Activated naive CD4-positive, alpha-beta T cell treated with anti-CD3 and anti-CD28 coated beads, Interleukin-2, amount 50 U/mL, for 24 hours (primary cell): ENCODE data around the gene PPP2R2B.
"Not testable (repeated sequence)": the region's sequence is repeated elsewhere in the genome, so short reads cannot be mapped to it uniquely, and the experiment has no call there.

ENCODE experiments used
- H3K27ac Mint-ChIP-seq: one replicate; pipeline ENCODE4 v1.8.0; 2021; ENCODE audit warnings: mild to moderate bottlenecking, mixed read lengths
- H3K27me3 Mint-ChIP-seq: one replicate; pipeline ENCODE4 v1.8.0; 2021; ENCODE audit warnings: mixed read lengths
- H3K36me3 Mint-ChIP-seq: one replicate; pipeline ENCODE4 v1.8.0; 2021; ENCODE audit warnings: mixed read lengths
- H3K4me1 Mint-ChIP-seq: one replicate; pipeline ENCODE4 v1.8.0; 2021; ENCODE audit warnings: mixed read lengths
- H3K4me3 Mint-ChIP-seq: one replicate; pipeline ENCODE4 v1.8.0; 2021; ENCODE audit warnings: mild to moderate bottlenecking, mixed read lengths
- H3K9me3 Mint-ChIP-seq: one replicate; pipeline ENCODE4 v1.8.0; 2021; ENCODE audit warnings: mixed read lengths

The PPP2R2B gene

GRCh38 chr5:146756546-146756945, 122.0 kb downstream of the PPP2R2B start:
- Mint-ChIP-seq H3K27ac (no peak overlapping the region), H3K9me3 (peaks cover 10% of the 10 kb centered on the region), H3K4me3 (no peak overlapping the region), H3K4me1 (peaks cover 43% of the 10 kb centered on the region), H3K27me3 (no peaks in the 10 kb centered on the region), H3K36me3 (peaks cover 3% of the 10 kb centered on the region)

DNA sequence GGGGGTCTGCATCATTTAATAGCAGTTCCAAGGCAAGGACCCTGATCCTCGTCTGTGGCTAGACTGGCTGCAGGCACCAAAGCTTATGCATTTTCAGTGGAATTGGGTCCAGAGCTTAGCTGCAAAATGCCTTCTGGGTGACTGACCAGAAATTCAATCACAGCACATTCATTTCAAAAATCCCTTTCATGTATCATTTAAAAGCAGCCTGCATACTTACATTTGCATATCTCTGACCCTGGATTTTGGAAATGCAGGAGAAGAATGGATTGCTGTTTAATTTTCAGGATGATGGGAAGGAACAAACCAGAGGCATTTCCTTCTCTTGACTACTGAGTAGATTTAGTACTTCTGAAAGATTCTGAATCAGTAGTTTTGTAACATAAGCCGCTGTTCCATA, 122.8 kb downstream of the PPP2R2B start:
- Mint-ChIP-seq H3K4me1 (peaks cover 51% of the 10 kb centered on the region), H3K36me3 (peaks cover 3% of the 10 kb centered on the region), H3K27me3 (no peaks in the 10 kb centered on the region), H3K9me3 (peaks cover 10% of the 10 kb centered on the region), H3K4me3 (no peak overlapping the region), H3K27ac (no peak overlapping the region)

DNA sequence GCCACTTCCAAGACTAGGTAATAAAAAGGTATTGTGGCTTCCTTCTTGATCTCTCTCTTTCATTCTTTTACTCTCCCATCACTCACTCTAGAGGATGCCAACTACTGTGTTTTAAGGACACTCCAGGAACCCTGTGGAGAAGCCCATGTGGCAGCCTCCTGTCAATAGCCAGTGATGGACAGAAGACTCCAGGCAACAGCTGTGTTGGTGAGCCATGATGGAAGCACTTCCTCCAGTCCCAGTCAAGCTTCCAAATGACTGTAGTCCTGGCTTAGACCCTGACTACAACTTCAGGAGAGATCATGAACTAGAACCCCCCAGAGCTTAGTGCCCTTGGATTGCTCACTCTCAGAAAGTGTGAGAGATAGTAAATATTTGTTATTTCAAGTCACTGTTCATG, 123.9 kb downstream of the PPP2R2B start:
- H3K4me1 Mint-ChIP-seq = peaks cover 54% of the 10 kb centered on the region
- peaks cover 3% of the 10 kb centered on the region for H3K36me3 Mint-ChIP-seq
- peaks cover 5% of the 10 kb centered on the region for H3K9me3 Mint-ChIP-seq
- peak overlapping the region; percentile 27 for H3K4me3 Mint-ChIP-seq
- peak overlapping the region; percentile 52 for H3K27ac Mint-ChIP-seq
- no peaks in the 10 kb centered on the region for H3K27me3 Mint-ChIP-seq

DNA sequence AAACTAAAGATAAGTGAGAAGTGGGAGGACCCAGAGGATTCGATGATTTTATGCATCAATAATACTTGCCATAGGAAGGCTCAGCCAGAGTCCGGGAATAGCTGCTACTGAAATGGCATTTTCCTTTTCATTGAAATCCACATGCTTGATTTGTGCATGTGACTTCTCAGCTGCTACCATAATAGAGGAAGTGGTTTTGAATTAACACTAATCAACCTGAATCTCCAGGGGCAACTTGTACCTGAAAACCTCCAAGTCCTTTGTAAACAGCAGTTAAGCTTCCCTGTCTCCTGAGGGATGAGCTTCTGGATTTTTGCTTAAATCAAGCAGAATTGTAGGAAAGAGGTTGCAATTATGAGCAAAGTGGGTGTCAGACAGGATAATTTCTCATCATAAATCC, 124.9 kb downstream of the PPP2R2B start:
- peaks cover 5% of the 10 kb centered on the region for H3K36me3 Mint-ChIP-seq
- H3K9me3 Mint-ChIP-seq = peaks cover 5% of the 10 kb centered on the region
- peak overlapping the region; percentile 86 for H3K27ac Mint-ChIP-seq
- H3K4me3 Mint-ChIP-seq = peak overlapping the region; percentile 40
- no peaks in the 10 kb centered on the region for H3K27me3 Mint-ChIP-seq
- peaks cover 47% of the 10 kb centered on the region for H3K4me1 Mint-ChIP-seq

- Mint-ChIP-seq H3K4me3 (peak overlapping the region; percentile 34), H3K4me1 (peaks cover 47% of the 10 kb centered on the region), H3K27ac (peak overlapping the region; percentile 86)
Measured at GRCh38 chr5:146751781-146752401, 126.7 kb downstream of the PPP2R2B start.

GRCh38 chr5:146751054-146751453, 127.5 kb downstream of the PPP2R2B start:
- Mint-ChIP-seq H3K27ac (peak overlapping the region; percentile 86), H3K36me3 (peaks cover 3% of the 10 kb centered on the region), H3K9me3 (peaks cover 5% of the 10 kb centered on the region), H3K4me3 (no peak overlapping the region), H3K4me1 (peaks cover 47% of the 10 kb centered on the region), H3K27me3 (no peaks in the 10 kb centered on the region)

More at GRCh38 chr5:146751781-146752401, 126.7 kb downstream of the PPP2R2B start:
- H3K9me3 Mint-ChIP-seq = peaks cover 5% of the 10 kb centered on the region
- H3K36me3 Mint-ChIP-seq = peaks cover 5% of the 10 kb centered on the region
- H3K27me3 Mint-ChIP-seq = no peaks in the 10 kb centered on the region

- Mint-ChIP-seq H3K27ac (no peak overlapping the region), H3K4me1 (peaks cover 35% of the 10 kb centered on the region)
Measured at GRCh38 chr5:146748533-146748932, 130.0 kb downstream of the PPP2R2B start.

GRCh38 chr5:146745931-146746577, 132.5 kb downstream of the PPP2R2B start:
- Mint-ChIP-seq H3K4me1 (peaks cover 10% of the 10 kb centered on the region), H3K27me3 (no peaks in the 10 kb centered on the region)

More at GRCh38 chr5:146748533-146748932, 130.0 kb downstream of the PPP2R2B start:
- no peak overlapping the region for H3K4me3 Mint-ChIP-seq
- H3K9me3 Mint-ChIP-seq = peaks cover 5% of the 10 kb centered on the region
- H3K36me3 Mint-ChIP-seq = peaks cover 3% of the 10 kb centered on the region
- H3K27me3 Mint-ChIP-seq = no peaks in the 10 kb centered on the region

DNA sequence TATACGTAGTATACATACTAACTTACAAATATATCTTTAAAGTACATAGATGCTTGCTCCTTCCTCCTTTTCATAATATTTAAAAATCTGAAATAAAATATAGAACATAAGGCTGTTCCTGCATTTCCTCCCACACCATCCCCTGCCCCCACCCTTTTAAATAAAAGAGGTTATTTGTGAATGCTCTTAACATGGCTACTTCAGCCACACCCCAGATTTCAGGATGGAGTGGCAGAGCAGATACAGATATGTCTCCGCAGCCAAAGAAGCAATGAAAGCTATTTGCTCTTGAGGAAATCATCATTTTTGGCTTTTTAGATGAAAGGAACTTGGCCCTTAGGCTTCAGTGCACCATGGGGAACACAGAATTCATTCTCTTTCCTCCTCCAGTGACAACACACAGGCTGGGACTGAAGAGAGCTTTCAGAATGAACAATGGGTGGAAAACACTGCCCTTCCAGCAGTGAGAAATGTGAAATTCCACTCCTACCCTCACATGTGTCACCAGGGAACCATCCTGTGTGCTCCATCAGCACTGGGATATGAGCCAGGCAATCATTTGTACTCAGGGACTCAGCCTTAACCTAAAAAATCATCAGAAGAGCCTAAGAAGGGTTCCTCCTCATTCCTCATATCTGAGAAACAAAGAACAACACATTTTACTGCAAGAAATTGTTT, 134.3 kb downstream of the PPP2R2B start:
- no peaks in the 10 kb centered on the region for H3K4me1 Mint-ChIP-seq
- no peak overlapping the region for H3K27ac Mint-ChIP-seq
- H3K36me3 Mint-ChIP-seq = peaks cover 2% of the 10 kb centered on the region
- no peak overlapping the region for H3K4me3 Mint-ChIP-seq
- no peaks in the 10 kb centered on the region for H3K9me3 Mint-ChIP-seq
- no peaks in the 10 kb centered on the region for H3K27me3 Mint-ChIP-seq

More at GRCh38 chr5:146745931-146746577, 132.5 kb downstream of the PPP2R2B start:
- H3K4me3 Mint-ChIP-seq = no peak overlapping the region
- H3K27ac Mint-ChIP-seq = no peak overlapping the region
- no peaks in the 10 kb centered on the region for H3K9me3 Mint-ChIP-seq
- H3K36me3 Mint-ChIP-seq = peaks cover 3% of the 10 kb centered on the region

DNA sequence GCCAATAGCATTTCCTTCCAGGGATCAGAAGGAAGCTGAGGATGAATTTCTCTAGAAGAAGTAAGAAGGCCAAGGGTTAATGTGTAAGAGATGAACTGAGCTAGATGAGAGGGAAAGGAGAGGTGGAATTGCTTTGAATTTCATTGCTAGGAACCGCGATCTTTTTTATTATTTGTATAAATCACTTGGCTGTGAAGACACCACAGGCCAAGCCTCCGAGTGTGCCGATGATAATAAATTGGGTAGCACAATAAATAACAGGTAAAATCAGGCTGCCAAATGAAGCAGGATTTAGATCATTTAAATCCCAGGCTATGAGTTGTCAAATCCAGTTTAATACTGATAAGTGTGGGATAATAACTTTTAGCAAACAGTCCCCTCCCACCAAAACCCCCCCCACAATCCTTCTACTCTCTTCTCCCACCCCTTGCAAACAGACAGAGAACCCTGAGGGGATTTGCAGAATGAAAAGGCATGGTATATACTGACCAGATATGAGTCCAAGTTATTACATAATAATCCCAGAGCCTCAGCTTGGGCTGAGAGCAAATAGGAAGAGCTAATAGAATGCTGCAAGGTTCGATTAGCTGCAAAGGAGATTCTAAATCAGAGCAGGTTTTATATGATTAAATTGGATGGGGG, 143.5 kb downstream of the PPP2R2B start:
- no peaks in the 10 kb centered on the region for H3K27me3 Mint-ChIP-seq
- H3K9me3 Mint-ChIP-seq = no peaks in the 10 kb centered on the region
- H3K36me3 Mint-ChIP-seq = peaks cover 2% of the 10 kb centered on the region
- H3K4me1 Mint-ChIP-seq = no peaks in the 10 kb centered on the region
- H3K4me3 Mint-ChIP-seq = no peak overlapping the region
- H3K27ac Mint-ChIP-seq = no peak overlapping the region

- H3K27me3 Mint-ChIP-seq = no peaks in the 10 kb centered on the region
- no peak overlapping the region for H3K4me3 Mint-ChIP-seq
- H3K4me1 Mint-ChIP-seq = no peaks in the 10 kb centered on the region
- peaks cover 8% of the 10 kb centered on the region for H3K36me3 Mint-ChIP-seq
- peaks cover 7% of the 10 kb centered on the region for H3K9me3 Mint-ChIP-seq
- no peak overlapping the region for H3K27ac Mint-ChIP-seq
Measured at GRCh38 chr5:146732962-146733361, 145.6 kb downstream of the PPP2R2B start.

DNA sequence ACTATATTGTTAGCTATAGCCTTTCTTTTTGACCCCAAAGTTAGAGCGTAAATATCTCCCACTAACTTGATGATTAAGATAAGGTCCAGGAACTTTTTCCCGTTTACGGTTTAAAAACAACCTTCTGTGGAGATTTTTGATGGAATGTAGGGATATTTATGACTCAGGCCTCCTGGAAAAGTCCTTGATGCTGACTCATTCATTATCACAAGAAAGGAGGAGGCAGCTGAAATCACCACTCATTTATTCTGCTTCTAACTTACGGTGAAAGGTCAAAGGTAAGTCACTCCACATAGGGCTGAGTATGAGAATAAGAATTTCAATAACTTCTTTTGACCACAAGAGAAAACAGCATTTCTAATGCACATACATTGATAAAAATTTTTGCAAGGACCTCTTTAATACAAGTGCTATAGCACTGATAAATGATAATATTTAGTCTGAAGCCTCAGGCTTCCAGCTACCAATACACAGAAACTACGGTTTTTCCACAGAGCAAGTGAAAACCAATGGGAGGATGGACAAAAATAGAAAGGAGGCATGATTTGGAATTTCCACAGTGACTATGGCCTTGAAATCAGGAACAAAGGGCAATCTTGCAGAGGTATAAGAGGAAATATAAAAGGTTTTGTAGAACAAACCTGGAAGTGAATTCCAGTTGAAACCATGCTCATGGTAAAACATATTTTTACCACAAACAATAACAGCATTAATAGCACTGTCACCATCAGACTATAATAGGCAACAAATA, 146.5 kb downstream of the PPP2R2B start:
- Mint-ChIP-seq H3K4me3 (no peak overlapping the region), H3K4me1 (no peaks in the 10 kb centered on the region), H3K27me3 (no peaks in the 10 kb centered on the region), H3K27ac (no peak overlapping the region), H3K9me3 (peaks cover 7% of the 10 kb centered on the region), H3K36me3 (peaks cover 8% of the 10 kb centered on the region)

DNA sequence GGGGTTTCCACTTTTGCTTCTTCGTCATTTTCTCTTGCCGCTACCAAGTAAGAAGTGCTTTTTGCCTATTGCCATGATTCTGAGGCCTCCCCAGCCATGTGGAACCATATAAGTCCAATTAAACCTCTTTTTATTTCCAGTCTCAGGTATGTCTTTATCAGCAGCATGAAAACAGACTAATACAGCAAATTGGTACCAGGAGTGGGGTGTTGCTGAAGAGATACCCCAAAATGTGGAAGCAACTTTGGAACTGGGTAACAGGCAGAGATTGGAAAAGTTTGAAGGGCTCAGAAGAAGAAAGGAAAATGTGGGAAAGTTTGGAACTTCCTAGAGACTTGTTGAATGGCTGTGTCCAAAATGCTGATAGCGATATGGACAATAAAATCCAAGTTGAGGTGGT, 149.8 kb downstream of the PPP2R2B start:
- not testable (repeated sequence) for H3K9me3 Mint-ChIP-seq, H3K36me3 Mint-ChIP-seq, H3K27ac Mint-ChIP-seq, H3K4me1 Mint-ChIP-seq, H3K27me3 Mint-ChIP-seq, H3K4me3 Mint-ChIP-seq

DNA sequence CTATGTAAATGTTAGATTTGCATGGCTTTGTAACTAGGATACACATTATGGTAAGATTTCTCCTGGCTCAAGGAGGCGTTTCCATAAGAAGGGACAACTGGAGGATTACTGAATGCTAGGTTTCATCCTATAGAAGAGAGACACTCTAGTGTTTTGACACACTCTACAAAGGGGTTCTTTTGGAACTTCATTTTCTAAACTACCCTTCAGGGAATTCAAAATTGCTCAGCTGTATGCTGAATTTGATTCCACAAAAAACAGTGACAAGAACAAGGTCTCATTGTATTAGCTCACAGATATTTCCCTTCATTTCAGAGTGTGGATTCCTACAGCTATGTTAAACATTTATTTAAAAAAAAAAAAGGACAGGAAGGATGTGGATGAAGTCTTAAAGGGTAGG, 151.7 kb downstream of the PPP2R2B start:
- no peak overlapping the region for H3K27ac Mint-ChIP-seq
- peaks cover 5% of the 10 kb centered on the region for H3K36me3 Mint-ChIP-seq
- H3K4me3 Mint-ChIP-seq = no peak overlapping the region
- no peaks in the 10 kb centered on the region for H3K27me3 Mint-ChIP-seq
- no peaks in the 10 kb centered on the region for H3K4me1 Mint-ChIP-seq
- H3K9me3 Mint-ChIP-seq = peaks cover 7% of the 10 kb centered on the region

GRCh38 chr5:146726020-146726419, 152.5 kb downstream of the PPP2R2B start:
- no peak overlapping the region for H3K4me3 Mint-ChIP-seq
- peaks cover 7% of the 10 kb centered on the region for H3K9me3 Mint-ChIP-seq
- no peak overlapping the region for H3K27ac Mint-ChIP-seq

More at GRCh38 chr5:146726020-146726419, 152.5 kb downstream of the PPP2R2B start:
- no peaks in the 10 kb centered on the region for H3K27me3 Mint-ChIP-seq
- H3K36me3 Mint-ChIP-seq = peaks cover 5% of the 10 kb centered on the region
- H3K4me1 Mint-ChIP-seq = no peaks in the 10 kb centered on the region
